ENCODE data around the gene EIF3J.
"Not testable (repeated sequence)": the region's sequence is repeated elsewhere in the genome, so short reads cannot be mapped to it uniquely, and the experiment has no call there.

The EIF3J gene

GRCh38 chr15:44544745-44545144 is 7.8 kb downstream of the EIF3J start:
- not testable (repeated sequence) for DNase-seq

DNA sequence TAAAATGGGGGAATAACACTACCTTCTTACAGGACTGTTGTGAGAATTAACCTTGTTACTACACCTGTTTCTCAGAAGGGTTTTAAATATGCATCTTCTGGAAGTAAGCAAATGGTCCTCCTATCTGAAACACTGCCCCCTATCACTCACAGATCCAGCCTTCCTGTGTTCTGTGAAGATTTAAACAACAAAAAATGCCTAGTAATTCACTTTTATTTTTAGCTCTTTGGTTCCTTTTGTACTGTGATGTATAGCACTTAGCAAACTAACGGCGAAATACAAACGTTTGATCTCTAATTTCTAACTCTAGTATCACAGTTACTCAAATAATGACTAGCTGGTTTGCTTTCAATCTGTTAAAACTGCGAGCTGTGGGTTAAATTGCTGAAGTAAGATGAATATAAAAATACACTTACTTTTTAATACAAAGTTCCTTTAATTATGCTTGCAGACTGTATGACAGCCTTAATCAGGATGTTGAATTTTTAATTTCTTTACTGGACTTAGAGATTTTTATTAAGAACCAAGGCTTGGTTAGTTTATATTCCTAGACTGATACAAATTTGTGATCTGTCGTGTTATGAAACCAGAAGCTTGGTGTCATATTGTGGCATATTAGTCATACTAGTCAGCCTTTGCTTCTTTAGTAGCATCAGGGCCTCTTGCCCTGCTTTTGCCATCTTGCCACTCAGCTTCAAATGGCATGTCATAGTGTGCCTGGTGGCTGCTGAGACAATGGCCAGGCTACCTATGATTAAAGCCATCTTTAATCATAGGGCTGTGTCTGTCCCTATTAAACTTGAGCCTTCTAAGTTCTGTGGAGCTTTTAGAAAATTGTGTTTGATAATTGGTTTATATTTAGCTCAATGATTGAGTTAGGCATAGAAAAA is 9.2 kb downstream of the EIF3J start:
- no peak for DNase-seq

GRCh38 chr15:44549152-44549551 is 12.2 kb downstream of the EIF3J start:
- DNase-seq: not testable (repeated sequence)

DNA sequence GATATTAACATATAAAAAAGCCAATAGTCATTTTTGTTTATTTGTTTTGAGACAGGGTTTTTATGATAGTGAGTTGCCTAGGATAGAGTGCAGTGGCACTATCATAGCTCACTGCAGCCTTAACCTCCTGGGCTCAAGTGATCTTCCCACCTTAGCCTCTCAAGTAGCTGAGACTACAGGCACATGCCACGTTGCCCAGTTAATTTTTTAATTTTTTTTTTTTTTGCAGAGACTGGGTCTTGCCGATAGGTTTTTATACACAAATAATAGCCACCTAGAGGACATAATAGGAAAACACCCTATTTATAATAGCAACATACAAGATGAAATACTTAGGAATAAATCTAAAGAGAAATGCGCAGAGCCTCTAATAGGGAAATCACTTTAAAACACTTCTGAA is 13.3 kb downstream of the EIF3J start:
- no peak for DNase-seq

GRCh38 chr15:44550734-44551133 is 13.8 kb downstream of the EIF3J start:
- no peak for DNase-seq

DNA sequence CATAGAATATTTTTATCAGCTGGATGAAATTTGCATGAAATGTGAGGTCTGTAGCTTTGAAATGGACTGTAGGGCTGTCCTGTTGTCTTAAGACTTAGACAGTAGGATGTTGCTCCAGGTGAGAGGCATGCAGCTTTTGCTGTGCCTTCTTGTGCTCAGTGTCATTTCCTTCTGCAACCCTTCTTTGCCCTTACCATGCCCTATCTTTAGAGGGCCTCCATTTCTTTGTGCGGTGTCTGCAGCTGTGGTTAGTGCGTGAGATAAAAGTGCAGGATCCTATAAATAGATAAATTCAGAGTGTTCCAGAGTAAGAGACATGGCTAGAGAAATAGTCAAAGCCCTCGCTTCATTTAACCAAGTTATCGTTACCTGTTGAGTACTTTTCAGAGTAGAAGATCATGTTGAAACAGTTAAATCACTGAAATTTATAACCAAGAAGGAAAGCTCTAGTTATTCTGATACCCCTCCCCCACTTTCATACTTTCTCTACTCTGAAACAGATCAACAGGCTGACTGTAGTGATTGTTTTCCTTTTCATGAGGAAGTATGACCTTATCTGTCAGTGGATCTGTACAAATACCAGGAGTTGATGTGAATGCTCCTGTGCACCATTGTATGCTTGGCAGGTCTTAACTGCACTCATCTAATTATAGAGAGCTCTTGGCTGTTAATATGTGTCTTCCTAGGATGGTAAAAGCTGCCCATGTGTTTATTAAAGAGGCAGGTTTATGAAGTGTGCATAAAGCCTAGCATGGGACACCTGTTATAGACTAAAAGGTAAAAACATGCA is 18.2 kb downstream of the EIF3J start:
- DNase-seq: no peak

DNA sequence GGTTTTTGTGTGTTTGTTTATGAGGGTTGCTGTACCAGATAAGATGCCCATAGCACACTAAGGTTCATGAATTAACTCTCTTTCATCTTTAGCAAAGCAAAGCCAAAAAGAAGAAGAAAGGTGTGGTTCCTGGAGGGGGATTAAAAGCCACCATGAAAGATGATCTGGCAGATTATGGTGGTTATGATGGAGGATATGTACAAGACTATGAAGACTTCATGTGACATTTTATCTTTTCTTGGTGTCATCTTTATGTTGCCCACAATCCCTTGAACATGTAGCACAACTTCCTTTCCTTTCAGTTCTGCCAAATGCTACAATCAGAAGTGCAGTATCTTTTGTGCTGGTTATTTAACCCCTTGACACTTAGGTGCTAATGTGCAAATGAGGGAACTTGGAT is 24.0 kb downstream of the EIF3J start:
- DNase-seq: not testable (repeated sequence)

GRCh38 chr15:44565387-44566154 is 28.6 kb downstream of the EIF3J start:
- DNase-seq: no peak

DNA sequence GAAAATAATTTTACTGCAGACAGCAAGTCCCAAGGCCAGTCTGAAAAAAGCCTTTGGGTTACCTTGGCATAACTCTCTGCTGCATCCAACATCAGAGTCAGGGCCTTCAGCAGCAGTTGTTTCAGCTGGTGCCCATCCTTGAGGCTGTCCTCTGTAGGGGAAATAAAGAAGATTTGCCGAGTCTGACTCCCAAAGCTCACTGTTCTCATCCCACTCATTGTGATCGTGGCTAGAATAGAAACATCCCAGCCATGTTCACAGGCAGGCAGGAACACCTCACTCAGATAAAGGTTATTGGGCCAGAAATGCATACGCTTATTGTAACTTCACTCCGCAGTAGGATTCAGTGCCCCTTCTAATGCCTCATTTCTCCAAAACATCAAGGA is 29.2 kb downstream of the EIF3J start:
- DNase-seq: no peak

DNA sequence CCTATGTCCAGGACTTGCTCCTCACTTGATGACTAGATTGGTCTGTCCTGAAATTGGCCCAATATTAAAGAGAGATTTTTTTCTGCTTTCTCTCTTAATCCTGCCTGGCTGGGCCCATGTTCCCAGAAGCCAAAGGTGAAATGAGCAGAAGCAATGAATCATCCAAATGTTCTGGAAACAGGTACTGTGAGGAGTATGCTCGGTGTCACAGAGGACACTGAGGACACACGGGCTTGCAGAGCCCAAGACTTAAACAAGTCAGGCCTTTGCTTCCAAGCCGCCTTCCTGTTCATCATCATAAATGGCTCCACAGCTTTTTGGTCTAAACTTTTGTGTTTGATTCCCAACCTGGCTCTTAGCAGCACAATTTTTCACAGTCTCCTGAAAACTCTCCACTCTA is 31.4 kb downstream of the EIF3J start:
- no peak for DNase-seq

DNA sequence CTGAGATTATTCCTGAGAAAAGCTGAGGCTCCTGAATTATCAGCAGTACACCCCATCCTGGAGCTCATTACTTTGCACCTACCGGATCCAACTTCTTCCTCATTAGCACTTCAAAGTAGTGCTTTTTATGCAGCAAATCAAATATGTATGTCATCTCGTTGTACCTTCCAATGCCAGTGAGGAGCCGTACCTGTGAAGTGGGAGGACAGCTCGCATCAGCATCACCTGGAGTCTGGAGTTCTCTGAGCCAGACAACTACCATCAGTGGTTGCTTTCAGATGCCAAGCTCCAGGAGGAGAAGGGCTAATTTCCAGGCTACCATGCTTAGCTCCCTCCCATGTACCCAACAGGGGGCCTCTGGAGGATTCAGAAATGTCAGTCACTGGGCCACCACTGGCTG is 32.4 kb downstream of the EIF3J start:
- DNase-seq: no peak

DNA sequence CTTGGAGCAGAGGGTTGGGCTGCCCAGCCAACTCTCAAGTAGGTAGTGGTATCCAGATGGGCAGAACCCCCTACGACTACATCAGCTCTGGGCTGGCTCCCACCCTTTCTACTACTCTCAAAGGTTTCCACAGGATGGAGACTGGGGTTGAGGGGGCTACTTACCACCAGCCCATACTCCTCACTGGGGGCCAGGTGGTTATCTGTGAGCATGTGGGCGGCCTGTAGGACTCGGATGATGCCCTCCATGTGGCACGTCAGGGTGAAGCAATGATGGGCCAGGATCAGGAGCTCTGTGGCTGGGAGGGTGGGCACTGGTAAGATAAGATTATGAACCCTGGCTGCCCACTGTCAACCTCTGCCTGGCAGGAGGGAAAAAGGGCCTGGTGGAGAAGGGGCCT is 33.4 kb downstream of the EIF3J start:
- DNase-seq: no peak

DNA sequence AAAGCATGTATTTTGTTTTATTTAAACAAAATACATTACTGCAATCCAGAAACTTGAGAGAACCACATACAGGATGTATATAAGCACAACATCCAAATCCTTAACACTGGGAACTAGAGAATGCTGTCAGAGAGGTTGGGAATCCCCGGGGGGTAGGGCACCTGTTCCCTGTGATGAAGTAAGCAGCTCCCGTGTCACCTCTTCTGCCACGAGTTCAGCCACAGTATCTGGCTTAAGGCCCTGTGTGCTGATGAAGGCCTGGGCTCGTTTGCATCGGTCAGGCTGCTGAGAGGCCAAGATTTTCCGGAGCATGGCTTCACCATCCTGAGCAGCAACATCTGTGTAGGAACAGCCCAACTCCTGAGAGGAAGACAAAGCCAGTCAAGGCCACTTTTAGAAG is 36.4 kb downstream of the EIF3J start:
- no peak for DNase-seq

GRCh38 chr15:44574734-44575133 is 37.8 kb downstream of the EIF3J start:
- no peak for DNase-seq

DNA sequence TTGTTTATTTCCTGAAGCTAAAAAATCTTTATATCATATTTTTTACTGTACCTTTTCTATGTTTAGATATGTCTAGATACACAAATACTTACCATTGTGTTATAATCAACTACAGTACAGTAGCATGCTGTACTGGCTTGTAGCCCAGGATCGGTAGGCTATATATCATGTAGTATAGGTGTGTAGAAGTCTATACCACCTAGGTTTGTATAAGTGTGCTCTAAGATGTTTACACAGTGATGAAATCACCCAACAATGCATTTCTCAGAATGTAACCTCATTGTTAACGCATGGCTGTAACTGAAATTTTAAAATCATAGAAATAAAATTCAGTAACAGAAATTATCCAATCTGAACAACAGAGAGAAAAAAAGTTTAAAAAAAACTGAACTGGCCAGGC is 43.2 kb downstream of the EIF3J start:
- DNase-seq: no peak

GRCh38 chr15:44584162-44584749 is 47.3 kb downstream of the EIF3J start:
- peak; percentile 37 for DNase-seq

GRCh38 chr15:44585633-44586032 is 48.7 kb downstream of the EIF3J start:
- DNase-seq: no peak

DNA sequence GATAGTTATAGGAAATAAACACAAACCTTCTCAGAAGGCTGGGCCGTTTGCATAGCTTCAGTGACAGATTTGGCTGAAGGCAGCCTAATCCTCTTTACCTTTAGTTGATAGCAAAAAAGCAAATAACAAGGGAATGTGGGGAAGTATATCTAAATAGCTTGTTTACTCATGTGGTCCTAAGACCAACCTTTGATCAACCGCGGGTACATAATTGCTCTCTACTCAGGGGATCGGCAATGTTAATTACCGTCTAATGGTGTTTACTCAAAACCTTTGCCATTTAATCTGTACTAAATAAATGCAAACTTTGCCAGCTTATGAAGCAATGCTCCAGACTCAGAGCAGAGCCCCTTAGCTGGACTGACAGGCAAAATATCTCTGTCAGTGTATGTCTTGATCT is 51.6 kb downstream of the EIF3J start:
- DNase-seq: no peak

GRCh38 chr15:44591326-44591725 is 54.4 kb downstream of the EIF3J start:
- DNase-seq: no peak

GRCh38 chr15:44593042-44593736 is 56.2 kb downstream of the EIF3J start:
- no peak for DNase-seq

GRCh38 chr15:44595246-44595645 is 58.3 kb downstream of the EIF3J start:
- DNase-seq: no peak

Measured in T-helper 9 cell (primary cell).